ENCODE measurements around the gene TFRC. TPM values are rescaled to one million over a fixed set of nuclear protein-coding genes. Genes with fewer than 3 reads are reported as not detected.
A peak's percentile ranks its signal among the peaks of the same experiment; 100 is the strongest.
"Not testable (repeated sequence)": the region's sequence is repeated elsewhere in the genome, so short reads cannot be mapped to it uniquely, and the experiment has no call there.

TFRC gene
- total and polyA plus RNA-seq, 3 donors from 2014 or later = 38.6 to 77.0 (median 72.1) TPM

- H3K9me3 ChIP-seq = no peaks in the 10 kb centered on the region
- WGBS, 2 donors = 22 to 56% methylated on average over 6 of the region's 6 CpGs
- intact Hi-C loops (cut with DNase I; ENCODE audit: low total_unique reads) = no loop called here
- TF ChIP-seq POLR2A (IDR thresholded peaks at IDR 0.05) (no peak), CTCF (IDR thresholded peaks at IDR 0.05) (peak; percentile 66 to 77 (median 67))
- no peaks in the 10 kb centered on the region for H3K36me3 ChIP-seq (ENCODE audit: low read depth, missing control alignments)
- no peak overlapping the region for H3K4me3 ChIP-seq
- no peaks in the 10 kb centered on the region for H3K27me3 ChIP-seq
- no peaks in the 10 kb centered on the region for H3K4me1 ChIP-seq
- peak; percentile 78 for DNase-seq
- H3K27ac ChIP-seq = no peak overlapping the region
These were observed 8.6 kb downstream of the TFRC start for GRCh38 chr3:196073255-196073753.

- 77 to 87% methylated on average over 1 of the region's 1 CpG for WGBS, 2 donors
- H3K36me3 ChIP-seq (ENCODE audit: low read depth, missing control alignments) = no peaks in the 10 kb centered on the region
- TF ChIP-seq POLR2A (IDR thresholded peaks at IDR 0.05) = no peak
- TF ChIP-seq CTCF (IDR thresholded peaks at IDR 0.05) = no peak
- no peak overlapping the region for H3K27ac ChIP-seq
- no peaks in the 10 kb centered on the region for H3K27me3 ChIP-seq
- H3K4me1 ChIP-seq = no peaks in the 10 kb centered on the region
- no peaks in the 10 kb centered on the region for H3K9me3 ChIP-seq
- H3K4me3 ChIP-seq = no peak overlapping the region
- intact Hi-C loops (cut with DNase I; ENCODE audit: low total_unique reads) = no loop called here
- DNase-seq = no peak
These were observed 9.6 kb downstream of the TFRC start for GRCh38 chr3:196072313-196072712.

GRCh38 chr3:196068812-196069211 lies 13.1 kb downstream of the TFRC start:
- H3K9me3 ChIP-seq; H3K27ac ChIP-seq; H3K4me3 ChIP-seq; H3K27me3 ChIP-seq; DNase-seq; intact Hi-C loops (cut with DNase I; ENCODE audit: low total_unique reads); H3K36me3 ChIP-seq (ENCODE audit: low read depth, missing control alignments); H3K4me1 ChIP-seq: not testable (repeated sequence)
- WGBS, 2 donors = 94 to 97% methylated on average over 4 of the region's 4 CpGs

- 90 to 94% methylated on average over 3 of the region's 3 CpGs for WGBS, 2 donors
- intact Hi-C loops (cut with DNase I; ENCODE audit: low total_unique reads) = no loop called here
- H3K4me1 ChIP-seq = no peaks in the 10 kb centered on the region
- no peaks in the 10 kb centered on the region for H3K27me3 ChIP-seq
- H3K27ac ChIP-seq = no peak overlapping the region
- no peaks in the 10 kb centered on the region for H3K36me3 ChIP-seq (ENCODE audit: low read depth, missing control alignments)
- TF ChIP-seq CTCF (IDR thresholded peaks at IDR 0.05) (no peak), POLR2A (IDR thresholded peaks at IDR 0.05) (no peak)
- no peak for DNase-seq
- no peak overlapping the region for H3K4me3 ChIP-seq
- H3K9me3 ChIP-seq = no peaks in the 10 kb centered on the region
These were observed 14.5 kb downstream of the TFRC start for GRCh38 chr3:196067439-196067838.

GRCh38 chr3:196063971-196064370 lies 17.9 kb downstream of the TFRC start:
- Histone ChIP-seq H3K4me1 (no peaks in the 10 kb centered on the region), H3K4me3 (no peak overlapping the region), H3K27me3 (no peaks in the 10 kb centered on the region), H3K36me3 (ENCODE audit: low read depth, missing control alignments) (no peaks in the 10 kb centered on the region), H3K9me3 (no peaks in the 10 kb centered on the region), H3K27ac (no peak overlapping the region)
- WGBS, 2 donors = 100% methylated on average over 1 of the region's 1 CpG
- TF ChIP-seq CTCF (IDR thresholded peaks at IDR 0.05) (no peak), POLR2A (IDR thresholded peaks at IDR 0.05) (no peak)
- intact Hi-C loops (cut with DNase I; ENCODE audit: low total_unique reads) = no loop called here
- DNase-seq = no peak
